Measurements from ENCODE around the gene KDM2A. TPM values are rescaled to one million over a fixed set of nuclear protein-coding genes. Genes with fewer than 3 reads are reported as not detected.

Gene KDM2A
- total RNA-seq, 1 donor from 2014 or later = 40.7 TPM

GRCh38 chr11:67286621-67287333 lies 167.7 kb downstream of the KDM2A start:
- ATAC-seq (ENCODE audit: poor library complexity) (no peak), DNase-seq (peak; percentile 67)
- intact Hi-C loops (cut with DNase I) = no loop called here

- no peak for ATAC-seq (ENCODE audit: poor library complexity)
- intact Hi-C loops (cut with DNase I) = no loop called here
- no peak for DNase-seq
Measured at GRCh38 chr11:67287355-67288197, 168.5 kb downstream of the KDM2A start.

- peak; percentile 3 for ATAC-seq (ENCODE audit: poor library complexity)
- no peak for DNase-seq
- intact Hi-C loops (cut with DNase I) = no loop called here
Measured at GRCh38 chr11:67288198-67288451, 169.1 kb downstream of the KDM2A start.

GRCh38 chr11:67288452-67289225 lies 169.6 kb downstream of the KDM2A start:
- ATAC-seq (ENCODE audit: poor library complexity) (peak; percentile 87), DNase-seq (peak; percentile 94)
- intact Hi-C loops (cut with DNase I) = no loop called here

- no peak for ATAC-seq (ENCODE audit: poor library complexity)
- intact Hi-C loops (cut with DNase I) = no loop called here
- DNase-seq = no peak
Measured at GRCh38 chr11:67289226-67289650, 170.2 kb downstream of the KDM2A start, which contains the start of gene ANKRD13D. ANKRD13D (plus strand) TSS chr11:67289303; CDS start chr11:67289461, 158 bp downstream.

- DNase-seq = peak; percentile 64
- intact Hi-C loops (cut with DNase I) = no loop called here
- no peak for ATAC-seq (ENCODE audit: poor library complexity)
Measured at GRCh38 chr11:67289651-67290479, 170.8 kb downstream of the KDM2A start.

GRCh38 chr11:67290801-67291200 lies 171.7 kb downstream of the KDM2A start:
- DNase-seq (peak; percentile 73), ATAC-seq (ENCODE audit: poor library complexity) (no peak)
- intact Hi-C loops (cut with DNase I) = no loop called here

- DNase-seq (peak; percentile 40), ATAC-seq (ENCODE audit: poor library complexity) (no peak)
- intact Hi-C loops (cut with DNase I) = no loop called here
Measured at GRCh38 chr11:67291481-67292381, 172.7 kb downstream of the KDM2A start.

GRCh38 chr11:67292671-67293070 lies 173.6 kb downstream of the KDM2A start:
- intact Hi-C loops (cut with DNase I) = no loop called here
- ATAC-seq (ENCODE audit: poor library complexity) (no peak), DNase-seq (no peak)

GRCh38 chr11:67293090-67293489 lies 174.0 kb downstream of the KDM2A start:
- ATAC-seq (ENCODE audit: poor library complexity) = no peak
- intact Hi-C loops (cut with DNase I) = no loop called here
- DNase-seq = no peak

GRCh38 chr11:67295846-67296245 lies 176.8 kb downstream of the KDM2A start:
- no peak for ATAC-seq (ENCODE audit: poor library complexity)
- intact Hi-C loops (cut with DNase I) = no loop called here
- DNase-seq = no peak

- ATAC-seq (ENCODE audit: poor library complexity) (no peak), DNase-seq (peak; percentile 9)
- intact Hi-C loops (cut with DNase I) = no loop called here
Measured at GRCh38 chr11:67298786-67299185, 179.7 kb downstream of the KDM2A start.

GRCh38 chr11:67299471-67300191 lies 180.6 kb downstream of the KDM2A start:
- intact Hi-C loops (cut with DNase I) = loop anchor here (5.0 kb wide), 1 partner anchor 32 kb away; the partner anchor contains the start of gene GRK2
- ATAC-seq (ENCODE audit: poor library complexity) (no peak), DNase-seq (peak; percentile 29)

- no peak for ATAC-seq (ENCODE audit: poor library complexity)
- intact Hi-C loops (cut with DNase I) = loop anchor here (5.0 kb wide), 1 partner anchor 33 kb away; the partner anchor contains the start of gene GRK2
- no peak for DNase-seq
Measured at GRCh38 chr11:67300256-67300755, 181.2 kb downstream of the KDM2A start.

GRCh38 chr11:67300756-67301312 lies 181.8 kb downstream of the KDM2A start:
- no peak for ATAC-seq (ENCODE audit: poor library complexity)
- no peak for DNase-seq
- intact Hi-C loops (cut with DNase I) = loop anchor here (5.0 kb wide), 1 partner anchor 34 kb away; the partner anchor contains the start of gene GRK2

- ATAC-seq (ENCODE audit: poor library complexity) (no peak), DNase-seq (peak; percentile 39)
- intact Hi-C loops (cut with DNase I) = loop anchor here (5.0 kb wide), 1 partner anchor 34 kb away; the partner anchor contains the start of gene GRK2
Measured at GRCh38 chr11:67301313-67301921, 182.4 kb downstream of the KDM2A start.
